ENCODE data around the gene TMEM131. TPM values are rescaled to one million over a fixed set of nuclear protein-coding genes. Genes with fewer than 3 reads are reported as not detected.
A peak's percentile ranks its signal among the peaks of the same experiment; 100 is the strongest.

The TMEM131 gene
- total RNA-seq, 1 donor from 2014 or later, result 58.8 TPM

DNA sequence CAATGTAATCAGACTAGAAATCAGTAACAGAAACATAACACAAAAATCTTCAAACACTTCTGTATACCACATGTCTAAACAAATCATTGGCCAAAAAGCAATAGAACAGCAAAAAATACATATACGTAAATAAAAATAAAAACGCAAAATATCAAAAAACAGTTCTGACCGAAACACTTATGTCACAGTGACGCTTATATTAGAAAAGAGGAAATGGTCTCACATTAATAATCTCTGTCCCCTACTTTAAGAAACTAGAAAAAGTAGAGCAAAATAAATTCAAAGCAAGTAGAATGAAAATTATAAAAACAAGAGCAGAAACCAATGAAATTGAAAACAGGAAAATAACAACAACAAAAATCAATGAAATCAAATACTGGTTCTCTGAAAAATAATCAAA lies 41.9 kb downstream of the TMEM131 start:
- Mint-ChIP-seq H3K9me3 (ENCODE audit: low read depth) (peaks cover 3% of the 10 kb centered on the region), H3K4me1 (ENCODE audit: low read depth) (peaks cover 10% of the 10 kb centered on the region), H3K27ac (no peak overlapping the region), H3K27me3 (no peaks in the 10 kb centered on the region), H3K4me3 (ENCODE audit: low read depth) (no peak overlapping the region), H3K36me3 (ENCODE audit: insufficient read depth) (peaks cover 6% of the 10 kb centered on the region)
- DNase-seq (ENCODE audit: low spot score, unreplicated experiment), result no peak
- TF ChIP-seq, protein P1, sequence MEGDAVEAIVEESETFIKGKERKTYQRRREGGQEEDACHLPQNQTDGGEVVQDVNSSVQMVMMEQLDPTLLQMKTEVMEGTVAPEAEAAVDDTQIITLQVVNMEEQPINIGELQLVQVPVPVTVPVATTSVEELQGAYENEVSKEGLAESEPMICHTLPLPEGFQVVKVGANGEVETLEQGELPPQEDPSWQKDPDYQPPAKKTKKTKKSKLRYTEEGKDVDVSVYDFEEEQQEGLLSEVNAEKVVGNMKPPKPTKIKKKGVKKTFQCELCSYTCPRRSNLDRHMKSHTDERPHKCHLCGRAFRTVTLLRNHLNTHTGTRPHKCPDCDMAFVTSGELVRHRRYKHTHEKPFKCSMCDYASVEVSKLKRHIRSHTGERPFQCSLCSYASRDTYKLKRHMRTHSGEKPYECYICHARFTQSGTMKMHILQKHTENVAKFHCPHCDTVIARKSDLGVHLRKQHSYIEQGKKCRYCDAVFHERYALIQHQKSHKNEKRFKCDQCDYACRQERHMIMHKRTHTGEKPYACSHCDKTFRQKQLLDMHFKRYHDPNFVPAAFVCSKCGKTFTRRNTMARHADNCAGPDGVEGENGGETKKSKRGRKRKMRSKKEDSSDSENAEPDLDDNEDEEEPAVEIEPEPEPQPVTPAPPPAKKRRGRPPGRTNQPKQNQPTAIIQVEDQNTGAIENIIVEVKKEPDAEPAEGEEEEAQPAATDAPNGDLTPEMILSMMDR (IDR thresholded peaks at IDR 0.05; ENCODE audit: unreplicated experiment), result no peak

DNA sequence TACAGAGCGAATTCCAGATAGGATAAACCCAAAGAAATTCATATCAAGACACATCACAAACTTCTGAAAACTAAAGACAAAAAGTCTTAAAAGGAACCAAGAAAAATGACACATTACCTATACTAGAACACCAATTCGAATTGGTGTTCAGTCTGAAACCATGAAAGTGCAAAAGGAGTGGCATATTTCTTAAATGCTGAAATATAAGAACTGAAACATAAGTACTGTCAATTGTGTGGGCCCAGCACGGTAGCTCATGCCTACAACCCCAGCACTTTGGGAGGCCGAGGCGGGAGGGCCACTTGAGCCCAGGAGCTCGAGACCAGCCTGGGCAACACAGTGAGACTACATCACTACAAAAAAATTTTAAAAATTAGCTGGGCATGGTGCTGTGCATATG lies 43.4 kb downstream of the TMEM131 start:
- no peak for DNase-seq (ENCODE audit: low spot score, unreplicated experiment)
- TF ChIP-seq, protein P1 (IDR thresholded peaks at IDR 0.05; ENCODE audit: unreplicated experiment), result no peak
- Mint-ChIP-seq H3K27me3 (no peaks in the 10 kb centered on the region), H3K4me3 (ENCODE audit: low read depth) (no peak overlapping the region), H3K36me3 (ENCODE audit: insufficient read depth) (peaks cover 8% of the 10 kb centered on the region), H3K27ac (no peak overlapping the region), H3K9me3 (ENCODE audit: low read depth) (peaks cover 3% of the 10 kb centered on the region), H3K4me1 (ENCODE audit: low read depth) (peaks cover 7% of the 10 kb centered on the region)

DNA sequence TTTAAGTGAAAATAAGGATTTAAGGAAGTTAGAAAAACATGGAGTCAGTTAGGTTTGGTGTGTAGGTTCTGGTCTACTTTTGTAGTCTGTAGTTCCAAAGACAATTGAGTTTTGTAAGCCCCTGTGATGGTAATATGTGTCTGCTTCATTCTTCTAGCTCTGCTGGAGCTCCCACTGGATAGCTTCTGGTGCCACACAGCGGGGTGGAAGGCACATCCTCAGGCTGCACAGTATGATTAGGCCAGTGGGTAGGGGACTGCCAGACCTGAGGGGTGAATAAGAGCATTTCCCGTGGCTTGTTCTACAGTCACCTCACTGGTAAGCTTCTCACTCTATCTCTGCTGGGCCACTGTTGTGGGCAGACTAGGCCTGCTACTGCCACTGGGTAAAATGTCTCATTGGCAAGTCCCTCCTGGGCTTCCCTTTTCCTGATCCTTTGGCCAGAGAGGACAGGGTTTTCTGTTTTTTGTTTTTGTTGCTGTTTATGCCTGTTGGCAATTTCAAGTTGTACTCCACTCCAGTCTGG lies 44.5 kb downstream of the TMEM131 start:
- H3K9me3 Mint-ChIP-seq (ENCODE audit: low read depth), result peaks cover 3% of the 10 kb centered on the region
- no peaks in the 10 kb centered on the region for H3K27me3 Mint-ChIP-seq
- TF ChIP-seq, protein P1 (IDR thresholded peaks at IDR 0.05; ENCODE audit: unreplicated experiment), result no peak
- H3K4me1 Mint-ChIP-seq (ENCODE audit: low read depth), result peaks cover 17% of the 10 kb centered on the region
- peaks cover 8% of the 10 kb centered on the region for H3K36me3 Mint-ChIP-seq (ENCODE audit: insufficient read depth)
- H3K27ac Mint-ChIP-seq, result peak overlapping the region; percentile 34
- no peak for DNase-seq (ENCODE audit: low spot score, unreplicated experiment)
- H3K4me3 Mint-ChIP-seq (ENCODE audit: low read depth), result no peak overlapping the region

DNA sequence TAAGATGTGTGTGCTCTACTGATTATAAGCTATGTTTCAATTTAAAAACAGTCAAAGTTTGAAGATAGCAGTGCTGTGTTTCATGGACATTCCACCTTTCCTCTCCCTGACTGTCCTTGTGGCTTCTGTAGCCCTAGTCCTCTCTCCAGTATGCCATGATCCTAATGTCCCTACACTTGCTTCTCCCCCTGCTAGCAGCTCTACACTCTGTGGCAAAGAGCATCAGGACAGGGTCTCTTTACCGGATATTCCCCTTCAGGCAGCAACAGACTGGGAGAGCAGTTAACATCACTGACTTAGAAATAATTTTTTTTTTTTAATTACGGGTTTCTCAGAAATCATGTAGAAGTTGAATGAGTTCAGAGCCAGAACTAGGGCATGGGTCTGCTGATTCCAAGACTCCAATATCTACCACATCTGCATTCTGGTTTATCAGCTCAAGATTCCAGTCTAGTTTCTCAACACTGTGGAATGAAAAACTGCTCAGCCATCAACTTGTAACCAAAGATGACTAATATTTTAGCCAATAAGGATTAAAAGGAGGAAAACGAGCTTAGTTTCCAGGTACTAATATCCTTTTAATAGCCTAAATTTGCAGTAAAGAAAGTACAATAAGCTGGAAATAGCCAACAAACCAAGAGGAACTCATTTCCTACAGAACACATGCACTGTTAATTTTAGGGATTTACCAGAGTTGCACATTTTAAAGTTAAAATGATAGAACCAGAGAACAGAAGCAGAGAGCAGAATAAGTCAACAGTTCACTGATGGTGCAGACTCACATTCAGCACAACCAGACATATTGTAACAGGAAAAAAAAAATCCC lies 45.2 kb downstream of the TMEM131 start:
- TF ChIP-seq, protein P1 (IDR thresholded peaks at IDR 0.05; ENCODE audit: unreplicated experiment), result no peak
- Mint-ChIP-seq H3K4me3 (ENCODE audit: low read depth) (no peak overlapping the region), H3K27ac (peak overlapping the region; percentile 68), H3K9me3 (ENCODE audit: low read depth) (peaks cover 3% of the 10 kb centered on the region), H3K36me3 (ENCODE audit: insufficient read depth) (peaks cover 8% of the 10 kb centered on the region), H3K27me3 (no peaks in the 10 kb centered on the region), H3K4me1 (ENCODE audit: low read depth) (peaks cover 18% of the 10 kb centered on the region)
- no peak for DNase-seq (ENCODE audit: low spot score, unreplicated experiment)

DNA sequence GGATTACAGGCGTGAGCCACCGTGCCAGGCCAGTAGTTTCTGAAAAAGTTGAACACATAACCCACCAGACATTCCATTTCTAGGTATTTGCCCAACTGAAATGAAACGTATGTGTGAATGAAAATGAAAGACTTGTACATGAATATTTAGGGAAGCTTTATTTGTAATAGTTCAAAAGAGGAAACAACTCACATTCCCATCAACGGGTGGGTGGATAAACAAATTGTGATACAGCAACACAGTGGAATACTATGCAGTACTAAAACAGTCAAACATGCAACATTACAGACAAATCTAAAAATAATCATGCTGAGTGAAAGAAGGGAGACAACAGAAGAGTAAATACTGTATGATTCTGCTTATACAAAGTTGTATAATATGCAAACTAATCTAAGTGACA lies 46.8 kb downstream of the TMEM131 start:
- Mint-ChIP-seq H3K4me3 (ENCODE audit: low read depth) (no peak overlapping the region), H3K27ac (no peak overlapping the region), H3K4me1 (ENCODE audit: low read depth) (peaks cover 23% of the 10 kb centered on the region), H3K27me3 (no peaks in the 10 kb centered on the region), H3K36me3 (ENCODE audit: insufficient read depth) (peaks cover 4% of the 10 kb centered on the region), H3K9me3 (ENCODE audit: low read depth) (peaks cover 3% of the 10 kb centered on the region)
- TF ChIP-seq, protein P1 (IDR thresholded peaks at IDR 0.05; ENCODE audit: unreplicated experiment), result no peak
- no peak for DNase-seq (ENCODE audit: low spot score, unreplicated experiment)
